Heart right ventricle (tissue), 16 donors: ENCODE results near the gene CUTA. TPM values are rescaled to one million over a fixed set of nuclear protein-coding genes. Genes with fewer than 3 reads are reported as not detected.

Experiments
- ATAC-seq, 8 donors: fragments of 200-7000 bp; cut with Tn5 transposase; one replicate each; pipeline ENCODE4 v1.9.1; 2020; ENCODE audit warnings: mild to moderate bottlenecking in 8 of 8, moderate library complexity in 8 of 8, moderate number of reproducible peaks in 1 of 8
- DNase-seq, 2 donors: peaks; one replicate each; pipeline ENCODE4 v3.0.0-alpha.2; 2020
- H3K27ac ChIP-seq, 10 donors: fragments of 200-600 bp; sonication (generic) in 2 of 10; one replicate each; pipeline versions ENCODE4 v1.5.0 to v1.8.0; 2020 to 2022; ENCODE audit warnings: mild to moderate bottlenecking in 3 of 10
- H3K27me3 ChIP-seq, 7 donors: fragments of 200-600 bp; one replicate each; pipeline ENCODE4 v1.8.0; 2021 to 2022; ENCODE audit warnings: mild to moderate bottlenecking in 2 of 7
- H3K36me3 ChIP-seq, 9 donors: fragments of 200-600 bp; sonication (generic) in 1 of 9; one replicate each; pipeline versions ENCODE4 v1.5.0 to v1.8.0; 2020 to 2022; ENCODE audit warnings: mild to moderate bottlenecking in 2 of 9
- H3K4me1 ChIP-seq, 9 donors: fragments of 200-600 bp; sonication (generic) in 1 of 9; one replicate each; pipeline versions ENCODE4 v1.5.0 to v1.8.0; 2020 to 2022; ENCODE audit warnings: mild to moderate bottlenecking in 4 of 9
- H3K4me3 ChIP-seq, 10 donors: fragments of 200-600 bp; sonication (generic) in 2 of 10; one replicate each; pipeline versions ENCODE4 v1.5.0 to v1.8.0; 2020 to 2022; ENCODE audit warnings: mild to moderate bottlenecking in 7 of 10, moderate library complexity in 2 of 10
- H3K9me3 ChIP-seq, 11 donors: fragments of 200-600 bp in 10 of 11; sonication (generic) in 2 of 11; one replicate each; pipeline versions ENCODE4 v1.5.0 to v1.8.0; 2013 to 2022; ENCODE audit warnings: mild to moderate bottlenecking in 2 of 11, control low read depth in 1 of 11, moderate library complexity in 1 of 11
- WGBS, 2 donors: extraction: QIAGEN DNeasy Blood & Tissue Kit; methylation state at CpG; one replicate each; pipeline ENCODE4 v1.1.7; 2013; ENCODE audit warnings: inconsistent platforms in 1 of 2; 5-methylcytosine and 5-hydroxymethylcytosine counted together
- intact Hi-C, 10 donors: fragments of 100-400 bp; cut with DNase I; formaldehyde crosslinking; loops; one replicate each; pipeline versions ENCODE4 v1.11.1 to v1.14.2; 2022
- polyA plus RNA-seq, 2 donors: library from polyadenylated mRNA; stranded (reverse); fragments of 200-250 nt; gene quantifications; one replicate each; pipeline ENCODE4 v1.2.3, GENCODE V29; 2013
- total RNA-seq, 10 donors: library from RNA; stranded (reverse); fragmentation: NEBNext Ultra II Directional in 3 of 10; extraction: Animal tissue kit (Norgen Biotek cat#: 25700) in 3 of 10; gene quantifications; one replicate each; pipeline versions ENCODE4 v1.2.1 to v1.2.4, GENCODE V29; 2021 to 2023
- TF ChIP-seq, protein P1 (sequence below), 9 donors: fragments of 200-600 bp; sonication (generic) in 2 of 9; IDR thresholded peaks; one replicate each; pipeline versions ENCODE4 v1.5.0 to v1.8.0; 2021 to 2022; ENCODE audit warnings: antibody characterized with exemption in 9 of 9, mild to moderate bottlenecking in 5 of 9, moderate library complexity in 1 of 9
- donor health status: Arrhythmogenic right ventricular cardiomyopathy.
- donor health status: ischemic (EF 13 %, LVEDD 7.1; RV severe dilation, severe dysfunction).
- donor health status: healthy with polysubstance abuse.
- donor health status: DM: no; HTN: yes; CAD: no.
- donor health status: DM: no; HTN: no; CAD: no.
- donor health status: ischemic (EF 25% LVEDD 6.9; RV normal size, moderate dysfunction).
- donor health status: ischemic (EF 25% LVEDD 5.7; RV mildly dilated, moderate dysfunction).
- donor health status: healthy.
- donor health status: DM: yes; HTN: yes; CAD: no.
- donor health status: Ischemic cardiomyopathy.
- donor health status: ischemic (EF 35%, LVEDD 5.7; RV mildly dilated, moderate dysfunction).
- donor health status: nonischemic (EF 11% LVEDD 7.7; RV severe dilation, severe dysfunction).
- donor health status: DM: yes; HTN: yes; CAD: no.
- donor health status: PGD.
- donor health status: ischemic (EF 29% LVEDD 5.4; RV normal size, mild dysfunction).
- donor health status: nonischemic (EF 23%, LVEDD 6.1; RV moderate dilation, normal function).

Gene CUTA
- total and polyA plus RNA-seq, 12 donors = 94.7 to 161 (median 114) TPM

DNA sequence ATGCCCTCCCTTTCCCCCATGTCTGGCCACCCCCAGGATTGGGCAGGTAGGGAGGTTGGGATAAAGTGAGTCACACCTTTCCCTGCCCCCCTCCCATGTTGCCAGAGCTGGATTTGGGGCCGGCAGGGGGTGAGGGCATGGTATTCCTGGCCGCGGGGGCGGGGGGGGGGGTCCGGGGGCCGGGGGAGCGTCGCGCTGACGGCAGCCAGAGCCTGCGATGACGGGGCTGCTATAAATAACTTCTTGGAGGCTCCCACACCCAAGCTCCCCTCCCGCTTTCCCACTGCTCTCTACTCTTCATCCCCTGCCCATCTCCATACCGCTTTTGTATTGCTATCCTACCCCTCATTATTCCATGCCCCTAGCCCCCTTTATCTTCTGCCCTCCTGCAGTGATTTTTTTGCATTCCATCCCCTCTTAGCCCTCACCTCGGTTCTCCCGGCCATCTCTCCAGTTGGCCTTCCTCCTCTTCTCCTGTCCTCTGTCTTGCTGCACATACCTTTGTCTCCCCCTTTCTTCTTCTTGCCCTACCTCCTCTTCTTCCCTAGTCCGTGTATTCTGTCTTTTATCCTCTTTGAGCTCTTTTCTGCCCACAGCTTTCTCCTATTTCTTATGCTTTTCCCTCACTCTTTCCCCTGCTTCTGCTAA, 15.8 kb upstream of the CUTA start:
- no peaks in the 10 kb centered on the region for H3K9me3 ChIP-seq
- TF ChIP-seq, protein P1, sequence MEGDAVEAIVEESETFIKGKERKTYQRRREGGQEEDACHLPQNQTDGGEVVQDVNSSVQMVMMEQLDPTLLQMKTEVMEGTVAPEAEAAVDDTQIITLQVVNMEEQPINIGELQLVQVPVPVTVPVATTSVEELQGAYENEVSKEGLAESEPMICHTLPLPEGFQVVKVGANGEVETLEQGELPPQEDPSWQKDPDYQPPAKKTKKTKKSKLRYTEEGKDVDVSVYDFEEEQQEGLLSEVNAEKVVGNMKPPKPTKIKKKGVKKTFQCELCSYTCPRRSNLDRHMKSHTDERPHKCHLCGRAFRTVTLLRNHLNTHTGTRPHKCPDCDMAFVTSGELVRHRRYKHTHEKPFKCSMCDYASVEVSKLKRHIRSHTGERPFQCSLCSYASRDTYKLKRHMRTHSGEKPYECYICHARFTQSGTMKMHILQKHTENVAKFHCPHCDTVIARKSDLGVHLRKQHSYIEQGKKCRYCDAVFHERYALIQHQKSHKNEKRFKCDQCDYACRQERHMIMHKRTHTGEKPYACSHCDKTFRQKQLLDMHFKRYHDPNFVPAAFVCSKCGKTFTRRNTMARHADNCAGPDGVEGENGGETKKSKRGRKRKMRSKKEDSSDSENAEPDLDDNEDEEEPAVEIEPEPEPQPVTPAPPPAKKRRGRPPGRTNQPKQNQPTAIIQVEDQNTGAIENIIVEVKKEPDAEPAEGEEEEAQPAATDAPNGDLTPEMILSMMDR (IDR thresholded peaks at IDR 0.05) = no peak
- peak overlapping the region in 2 of 10 donors; percentile 15 to 18 for H3K4me3 ChIP-seq
- no peaks in the 10 kb centered on the region for H3K27me3 ChIP-seq
- 13 to 27% methylated on average over 12 to 16 of the region's 17 CpGs for WGBS, 2 donors
- ATAC-seq = peak; percentile 66 to 85 (median 75)
- H3K27ac ChIP-seq = peak overlapping the region in 7 of 10 donors; percentile 8 to 83 (median 64)
- peaks cover 0 to 39% (median 10%) of the 10 kb centered on the region in 9 donors for H3K36me3 ChIP-seq
- H3K4me1 ChIP-seq = peaks cover 7 to 55% (median 43%) of the 10 kb centered on the region in 9 donors
- DNase-seq = peak in 1 of 2 donors; percentile 61
- intact Hi-C loops = loop anchor here in 1 of 10 donors (10.0 kb wide), 1 partner anchor 261 kb away; no protein-coding TSS in a partner anchor

DNA sequence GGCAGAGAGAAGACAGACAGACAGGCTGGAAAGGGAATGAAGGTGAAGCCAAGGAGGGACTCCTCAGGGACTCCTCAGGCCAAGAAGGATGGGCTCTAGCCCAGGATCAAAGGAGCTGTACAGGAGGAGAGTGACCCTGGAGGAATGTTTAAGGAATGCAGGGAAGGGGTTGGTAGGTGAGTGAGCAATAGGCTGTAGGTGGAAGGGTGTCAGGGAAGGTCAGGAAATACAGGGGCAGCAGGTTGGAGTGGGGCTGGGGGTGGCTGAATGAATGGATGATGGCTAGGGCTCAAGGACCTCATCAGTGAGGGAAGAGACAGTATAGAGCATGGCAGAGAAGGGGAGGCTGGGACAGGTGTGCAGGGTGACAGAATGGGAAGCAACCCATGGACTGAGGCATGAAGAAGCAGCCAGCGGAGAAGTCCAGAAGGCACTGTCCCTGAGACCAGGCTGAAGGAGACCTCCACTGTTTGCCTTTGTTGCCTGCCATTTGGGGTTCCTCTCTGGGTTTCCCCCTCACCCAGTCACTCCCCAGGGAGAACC, 15.2 kb upstream of the CUTA start:
- Histone ChIP-seq H3K36me3 (peaks cover 0 to 33% (median 10%) of the 10 kb centered on the region in 9 donors), H3K9me3 (no peaks in the 10 kb centered on the region), H3K4me3 (peak overlapping the region in 1 of 10 donors; percentile 18), H3K4me1 (peaks cover 7 to 61% (median 49%) of the 10 kb centered on the region in 9 donors), H3K27me3 (no peaks in the 10 kb centered on the region), H3K27ac (peak overlapping the region in 6 of 10 donors; percentile 14 to 83 (median 66))
- TF ChIP-seq, protein P1 (IDR thresholded peaks at IDR 0.05) = no peak
- peak in 3 of 8 donors; percentile 3 to 21 (median 11) for ATAC-seq
- DNase-seq = no peak
- intact Hi-C loops = loop anchor here in 1 of 10 donors (10.0 kb wide), 1 partner anchor 262 kb away; no protein-coding TSS in a partner anchor
- 94 to 100% methylated on average over 1 of the region's 1 CpG for WGBS, 2 donors

DNA sequence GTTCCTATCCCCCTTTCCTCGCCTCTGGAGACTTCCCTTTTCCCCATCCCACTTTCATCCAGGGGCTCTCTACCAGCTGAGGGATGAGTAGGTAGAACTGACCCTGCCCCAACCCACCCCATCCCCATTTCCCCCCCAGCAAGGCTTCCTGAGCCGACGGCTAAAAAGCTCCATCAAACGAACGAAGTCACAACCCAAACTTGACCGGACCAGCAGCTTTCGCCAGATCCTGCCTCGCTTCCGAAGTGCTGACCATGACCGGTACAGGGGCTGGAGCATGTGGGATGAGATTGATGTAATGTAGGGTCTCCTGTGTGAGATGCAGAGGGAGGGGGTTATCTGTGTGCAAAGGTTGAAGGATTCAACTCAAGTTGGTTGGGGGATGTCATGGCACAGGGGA, 14.6 kb upstream of the CUTA start:
- H3K9me3 ChIP-seq = no peaks in the 10 kb centered on the region
- no peaks in the 10 kb centered on the region for H3K27me3 ChIP-seq
- peak overlapping the region in 4 of 10 donors; percentile 64 to 83 (median 70) for H3K27ac ChIP-seq
- 79 to 83% methylated on average over 10 of the region's 10 CpGs for WGBS, 2 donors
- intact Hi-C loops = loop anchor here in 1 of 10 donors (10.0 kb wide), 1 partner anchor 262 kb away; no protein-coding TSS in a partner anchor
- H3K4me3 ChIP-seq = no peak overlapping the region
- DNase-seq = no peak
- peaks cover 0 to 28% (median 10%) of the 10 kb centered on the region in 9 donors for H3K36me3 ChIP-seq
- TF ChIP-seq, protein P1 (IDR thresholded peaks at IDR 0.05) = no peak
- H3K4me1 ChIP-seq = peaks cover 7 to 61% (median 49%) of the 10 kb centered on the region in 9 donors
- no peak for ATAC-seq

DNA sequence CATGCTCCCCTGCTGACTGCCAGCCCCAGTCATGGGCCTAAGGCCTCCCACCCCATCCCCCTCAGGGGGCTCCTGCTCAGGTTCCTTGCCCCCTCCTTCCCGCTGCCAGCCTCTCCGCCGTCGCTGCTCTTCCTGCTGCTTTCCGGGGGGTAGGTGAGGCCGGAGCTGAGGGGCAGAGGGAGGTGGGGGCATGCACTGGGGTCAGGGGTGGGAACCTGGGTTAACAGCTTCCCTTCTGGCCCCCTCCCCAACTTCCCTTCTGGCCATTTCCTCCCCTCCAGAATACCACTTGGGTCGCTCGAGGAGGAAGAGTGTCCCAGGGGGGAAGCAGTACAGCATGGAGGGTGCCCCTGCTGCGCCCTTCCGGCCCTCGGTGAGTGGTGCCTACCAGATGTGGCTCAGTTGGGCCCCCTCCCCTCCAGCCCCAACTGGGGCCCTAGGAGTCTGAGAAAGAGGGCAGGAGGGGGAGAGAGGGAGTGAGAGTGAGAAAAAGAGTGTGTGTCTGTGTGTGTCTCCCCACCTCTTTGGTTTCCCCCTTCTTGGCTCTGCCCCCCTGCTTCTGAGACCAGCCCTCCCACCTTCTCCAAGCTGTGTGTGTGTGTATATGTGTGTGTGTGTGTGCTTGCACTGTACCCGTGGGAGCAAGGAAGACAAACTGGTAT, 14.1 kb upstream of the CUTA start:
- no peaks in the 10 kb centered on the region for H3K9me3 ChIP-seq
- H3K27me3 ChIP-seq = no peaks in the 10 kb centered on the region
- WGBS, 2 donors = 63 to 64% methylated on average over 11 to 12 of the region's 12 CpGs
- peaks cover 0 to 23% (median 10%) of the 10 kb centered on the region in 9 donors for H3K36me3 ChIP-seq
- peak overlapping the region in 2 of 10 donors; percentile 31 to 83 for H3K27ac ChIP-seq
- TF ChIP-seq, protein P1 (IDR thresholded peaks at IDR 0.05) = no peak
- H3K4me1 ChIP-seq = peaks cover 12 to 67% (median 53%) of the 10 kb centered on the region in 9 donors
- DNase-seq (no peak), ATAC-seq (no peak)
- intact Hi-C loops = loop anchor here in 1 of 10 donors (10.0 kb wide), 1 partner anchor 263 kb away; no protein-coding TSS in a partner anchor
- H3K4me3 ChIP-seq = peak overlapping the region in 1 of 10 donors; percentile 5
